SK-N-MC (cell line): ENCODE results near the gene ALDH1L2.
"Not testable (repeated sequence)": the region's sequence is repeated elsewhere in the genome, so short reads cannot be mapped to it uniquely, and the experiment has no call there.

ENCODE experiments used
- DNase-seq: peaks from one replicate; pipeline ENCODE4 v3.0.0-alpha.2; 2011; ENCODE audit warnings: low read depth, low spot score
- H3K27ac ChIP-seq: fragments of 200-600 bp; sonication (generic); 2 replicates; pipeline ENCODE4 v1.5.1; 2016; ENCODE audit warnings: mixed run types
- H3K36me3 ChIP-seq: fragments of 200-600 bp; sonication (generic); 2 replicates; pipeline ENCODE4 v1.6.1; 2017; ENCODE audit warnings: antibody characterized with exemption, low read length, mixed read lengths; ENCODE audit not compliant: insufficient read depth
- H3K4me3 ChIP-seq: fragments of 200-600 bp; sonication (generic); 2 replicates; pipeline ENCODE4 v1.5.1; 2016
- H3K9ac ChIP-seq: fragments of 200-600 bp; sonication (generic); 2 replicates; pipeline ENCODE4 v1.8.0; 2017; ENCODE audit warnings: mixed run types, mixed read lengths; ENCODE audit not compliant: insufficient read length
- H3K9me3 ChIP-seq: fragments of 200-600 bp; sonication (generic); 2 replicates; pipeline ENCODE4 v1.6.1; 2017; ENCODE audit warnings: low read depth, mild to moderate bottlenecking, antibody characterized with exemption, low read length, moderate library complexity, mixed read lengths
- EZH2 ChIP-seq: fragments of 200-600 bp; sonication (generic); IDR thresholded peaks from one replicate; pipeline ENCODE4 v1.6.1; 2017; ENCODE audit warnings: antibody characterized with exemption
- FOXP2 ChIP-seq: optimal IDR thresholded peaks from 2 replicates; pipeline ENCODE3; 2011; ENCODE audit warnings: mild to moderate bottlenecking, moderate library complexity; ENCODE audit not compliant: insufficient read depth; ENCODE audit errors: extremely low read length, control extremely low read depth
- POLR2AphosphoS5 ChIP-seq: IDR thresholded peaks from 2 replicates; pipeline ENCODE4 v1.6.1; 2012; ENCODE audit warnings: mild to moderate bottlenecking, low read depth, low read length, borderline replicate concordance

ALDH1L2 gene

GRCh38 chr12:105107171-105107493, 22.9 kb upstream of the ALDH1L2 start:
- Histone ChIP-seq H3K36me3 (peaks cover 14% of the 10 kb centered on the region), H3K4me3 (peak overlapping the region; percentile 97), H3K9me3 (0 out of 2 replicates have a peak, but pooled peaks cover 3% of the 10 kb centered on the region), H3K9ac (peak overlapping the region; percentile 75), H3K27ac (peak overlapping the region; percentile 62)
- TF ChIP-seq POLR2AphosphoS5 (no peak), EZH2 (no peak), FOXP2 (no peak)
- DNase-seq: no peak

DNA sequence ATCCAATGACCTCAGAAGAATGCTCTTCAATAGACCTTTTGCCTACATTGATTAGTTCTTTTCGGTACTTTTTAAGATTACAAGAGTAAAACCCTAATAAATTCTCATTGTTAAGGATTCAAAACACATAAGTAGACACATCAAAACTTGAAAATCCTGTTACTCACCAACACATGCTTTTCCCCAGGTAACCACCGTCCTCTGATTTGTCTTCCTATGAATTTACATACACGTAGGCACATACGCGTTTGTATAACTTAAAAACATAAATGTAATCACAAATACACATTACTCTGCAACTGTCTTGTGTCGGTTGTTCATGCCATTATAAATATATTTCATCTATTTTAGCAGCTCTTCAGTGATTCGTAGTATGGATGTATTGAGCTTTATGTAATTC, 22.4 kb upstream of the ALDH1L2 start:
- DNase-seq: no peak

DNA sequence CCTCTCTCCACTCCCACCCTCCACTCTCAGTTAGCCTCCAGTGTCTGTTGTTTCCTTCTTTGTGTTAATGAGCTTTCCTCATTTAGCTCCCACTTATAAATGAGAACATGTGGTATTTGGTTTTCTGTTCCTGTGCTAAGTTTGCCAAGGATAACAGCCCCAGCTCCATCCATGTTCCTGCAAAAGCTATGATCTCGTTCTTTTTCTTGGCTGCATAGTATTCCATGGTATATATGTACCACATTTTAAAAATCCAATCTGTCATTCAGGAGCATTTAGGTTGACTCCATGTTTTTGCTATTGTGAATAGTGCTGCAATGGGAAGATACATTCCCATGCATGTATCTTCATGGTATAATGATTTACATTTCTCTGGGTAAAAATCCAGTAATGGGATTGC, 20.5 kb upstream of the ALDH1L2 start:
- Histone ChIP-seq H3K4me3 (no peak overlapping the region), H3K27ac (no peak overlapping the region), H3K9me3 (no peaks in the 10 kb centered on the region), H3K9ac (no peak overlapping the region), H3K36me3 (no peaks in the 10 kb centered on the region)
- no peak for DNase-seq
- no peak for TF ChIP-seq POLR2AphosphoS5
- no peak for TF ChIP-seq EZH2
- no peak for TF ChIP-seq FOXP2

More for the DNA sequence above, 22.4 kb upstream of the ALDH1L2 start:
- no peak for TF ChIP-seq FOXP2
- TF ChIP-seq EZH2: no peak
- no peak for TF ChIP-seq POLR2AphosphoS5
- peak overlapping the region; percentile 97 for H3K4me3 ChIP-seq
- H3K27ac ChIP-seq: no peak overlapping the region
- H3K9ac ChIP-seq: peak overlapping the region; percentile 75
- no peaks in the 10 kb centered on the region for H3K9me3 ChIP-seq
- peaks cover 9% of the 10 kb centered on the region for H3K36me3 ChIP-seq

- Histone ChIP-seq H3K9ac (no peak overlapping the region), H3K4me3 (no peak overlapping the region), H3K9me3 (no peaks in the 10 kb centered on the region), H3K27ac (no peak overlapping the region), H3K36me3 (no peaks in the 10 kb centered on the region)
- TF ChIP-seq POLR2AphosphoS5 (no peak), EZH2 (no peak), FOXP2 (no peak)
- DNase-seq: no peak
Observed at GRCh38 chr12:105102673-105103072, 18.4 kb upstream of the ALDH1L2 start.

DNA sequence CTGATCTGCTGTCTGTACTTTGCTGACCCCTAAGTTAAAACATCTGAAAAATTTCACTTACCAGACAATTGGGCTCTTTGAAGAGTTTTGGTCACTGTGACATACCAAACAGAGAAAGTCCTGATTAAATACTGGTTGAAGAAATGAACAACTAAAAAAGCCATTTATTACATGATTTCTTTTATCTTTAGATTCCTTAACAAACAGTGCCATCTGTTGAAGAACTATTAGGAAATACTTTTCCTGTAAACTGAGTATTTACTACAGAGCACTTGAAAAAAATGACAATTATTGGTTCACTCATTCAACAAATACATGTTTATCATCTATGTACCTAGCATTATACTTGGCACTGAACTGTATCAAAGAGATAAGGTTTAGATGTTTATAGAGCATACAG, 16.7 kb upstream of the ALDH1L2 start:
- H3K4me3 ChIP-seq: no peak overlapping the region
- no peak for DNase-seq
- H3K9ac ChIP-seq: no peak overlapping the region
- no peaks in the 10 kb centered on the region for H3K9me3 ChIP-seq
- H3K36me3 ChIP-seq: no peaks in the 10 kb centered on the region
- TF ChIP-seq FOXP2 (no peak), EZH2 (no peak), POLR2AphosphoS5 (no peak)
- no peak overlapping the region for H3K27ac ChIP-seq

- no peak for DNase-seq
- Histone ChIP-seq H3K4me3 (no peak overlapping the region), H3K9me3 (no peaks in the 10 kb centered on the region), H3K9ac (no peak overlapping the region), H3K27ac (no peak overlapping the region), H3K36me3 (no peaks in the 10 kb centered on the region)
- TF ChIP-seq FOXP2 (no peak), EZH2 (no peak), POLR2AphosphoS5 (no peak)
Observed at GRCh38 chr12:105100207-105100985, 16.1 kb upstream of the ALDH1L2 start.

GRCh38 chr12:105099356-105099755, 15.1 kb upstream of the ALDH1L2 start:
- H3K27ac ChIP-seq: no peak overlapping the region
- H3K4me3 ChIP-seq: no peak overlapping the region
- TF ChIP-seq EZH2 (no peak), POLR2AphosphoS5 (no peak), FOXP2 (no peak)
- no peaks in the 10 kb centered on the region for H3K9me3 ChIP-seq
- no peak for DNase-seq
- no peaks in the 10 kb centered on the region for H3K36me3 ChIP-seq
- no peak overlapping the region for H3K9ac ChIP-seq

DNA sequence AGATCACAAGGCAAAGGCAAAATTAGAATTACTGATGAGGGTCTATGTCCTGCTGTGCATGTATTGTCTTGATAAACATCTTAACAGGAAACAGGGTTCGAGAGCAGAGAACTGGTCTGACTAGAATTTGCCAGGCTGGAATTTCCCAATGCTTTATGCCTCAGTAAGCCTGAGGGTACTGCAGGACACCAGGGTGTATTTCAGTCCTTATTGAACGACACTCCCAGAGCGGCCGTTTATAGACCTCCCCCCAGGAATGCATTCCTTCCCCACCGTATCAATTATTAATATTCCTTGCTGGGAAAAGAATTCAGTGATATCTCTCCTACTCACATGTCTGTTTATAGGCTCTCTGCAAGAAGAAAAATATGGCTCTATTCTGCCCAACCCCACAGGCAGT, 11.1 kb upstream of the ALDH1L2 start:
- not testable (repeated sequence) for H3K9ac ChIP-seq, H3K27ac ChIP-seq, H3K36me3 ChIP-seq, DNase-seq, H3K9me3 ChIP-seq, H3K4me3 ChIP-seq

GRCh38 chr12:105092336-105092735, 8.1 kb upstream of the ALDH1L2 start:
- no peak for DNase-seq
- no peak for TF ChIP-seq EZH2
- TF ChIP-seq FOXP2: no peak
- TF ChIP-seq POLR2AphosphoS5: no peak
- no peak overlapping the region for H3K9ac ChIP-seq
- H3K27ac ChIP-seq: no peak overlapping the region
- no peak overlapping the region for H3K4me3 ChIP-seq
- H3K9me3 ChIP-seq: no peaks in the 10 kb centered on the region
- no peaks in the 10 kb centered on the region for H3K36me3 ChIP-seq
